Stimulated activated naive B cell treated with anti-CD40 and anti-IgM and Interleukin-4, amounts not matched to agents 10 μg/mL and 1 μg/mL and 100 μg/mL, for 72 hours (primary cell): ENCODE data around the gene CYTIP.
A peak's percentile ranks its signal among the peaks of the same experiment; 100 is the strongest.
"Not testable (repeated sequence)": the region's sequence is repeated elsewhere in the genome, so short reads cannot be mapped to it uniquely, and the experiment has no call there.

Source experiments
- ATAC-seq, 2 donors: fragments of 150-1000 bp; cut with Tn5 transposase; replicated peaks; 2 replicates each; pipeline ENCODE4 v1.10.0; 2021; ENCODE audit warnings: moderate library complexity in 1 of 2
- DNase-seq: peaks from one replicate; pipeline ENCODE4 v3.0.0; 2021
- H3K27ac Mint-ChIP-seq: one replicate; pipeline ENCODE4 v1.8.0; 2022; ENCODE audit warnings: mild to moderate bottlenecking, mixed read lengths
- H3K27me3 Mint-ChIP-seq, 2 donors: one replicate each; pipeline ENCODE4 v1.8.0; 2022; ENCODE audit warnings: mixed read lengths in 2 of 2
- H3K36me3 Mint-ChIP-seq, 2 donors: one replicate each; pipeline ENCODE4 v1.8.0; 2022; ENCODE audit warnings: mixed read lengths in 2 of 2, mild to moderate bottlenecking in 1 of 2
- H3K4me1 Mint-ChIP-seq, 2 donors: one replicate each; pipeline ENCODE4 v1.8.0; 2022; ENCODE audit warnings: mixed read lengths in 2 of 2, mild to moderate bottlenecking in 1 of 2
- H3K4me3 Mint-ChIP-seq, 2 donors: one replicate each; pipeline ENCODE4 v1.8.0; 2022; ENCODE audit warnings: mild to moderate bottlenecking in 2 of 2, mixed read lengths in 2 of 2, moderate library complexity in 1 of 2
- H3K9me3 Mint-ChIP-seq, 2 donors: one replicate each; pipeline ENCODE4 v1.8.0; 2022; ENCODE audit warnings: mixed read lengths in 2 of 2, mild to moderate bottlenecking in 1 of 2

Gene CYTIP

DNA sequence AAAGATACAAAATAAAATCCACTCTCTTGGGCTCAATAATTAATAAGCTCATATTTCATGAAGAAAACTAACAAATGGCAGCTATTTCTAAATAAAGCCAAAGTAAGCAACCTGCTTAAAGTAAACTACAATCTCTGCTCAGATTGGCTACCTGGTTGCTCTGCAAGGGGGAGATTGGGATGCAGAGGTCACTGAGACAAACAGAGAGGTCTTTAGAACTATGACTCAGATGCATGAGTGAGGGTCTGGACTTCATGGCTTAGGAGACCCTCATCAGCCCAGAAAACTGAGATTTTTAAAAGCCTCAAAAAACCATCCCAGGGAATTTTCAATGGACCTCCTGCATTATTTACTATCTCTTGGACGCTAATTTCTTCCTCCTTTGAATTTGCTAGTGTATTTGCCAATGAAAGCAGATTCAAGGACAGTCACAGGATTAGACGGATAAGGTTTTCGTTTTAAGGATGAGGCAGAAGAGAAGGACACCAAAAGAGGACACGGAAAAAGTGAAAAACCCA lies 17.4 kb downstream of the CYTIP start:
- Mint-ChIP-seq H3K27me3 (no peaks in the 10 kb centered on the region), H3K9me3 (peaks cover 0 to 3% of the 10 kb centered on the region in 2 donors), H3K4me1 (peaks cover 19 to 53% of the 10 kb centered on the region in 2 donors), H3K36me3 (peaks cover 64 to 79% of the 10 kb centered on the region in 2 donors), H3K27ac (peak overlapping the region; percentile 65), H3K4me3 (peak overlapping the region in 1 of 2 donors; percentile 11)
- DNase-seq, result no peak
- ATAC-seq, result no peak

GRCh38 chr2:157424374-157424773 lies 19.5 kb downstream of the CYTIP start:
- H3K36me3 Mint-ChIP-seq, result peaks cover 66 to 81% of the 10 kb centered on the region in 2 donors
- H3K4me1 Mint-ChIP-seq, result peaks cover 32 to 63% of the 10 kb centered on the region in 2 donors
- H3K4me3 Mint-ChIP-seq, result no peak overlapping the region

GRCh38 chr2:157421964-157422363 lies 21.9 kb downstream of the CYTIP start:
- H3K9me3 Mint-ChIP-seq, result peaks cover 0 to 3% of the 10 kb centered on the region in 2 donors
- H3K4me1 Mint-ChIP-seq, result peaks cover 32 to 58% of the 10 kb centered on the region in 2 donors
- peak overlapping the region; percentile 10 to 22 for H3K4me3 Mint-ChIP-seq
- H3K36me3 Mint-ChIP-seq, result peaks cover 59 to 75% of the 10 kb centered on the region in 2 donors
- no peaks in the 10 kb centered on the region for H3K27me3 Mint-ChIP-seq
- DNase-seq (no peak), ATAC-seq (no peak)
- peak overlapping the region; percentile 90 for H3K27ac Mint-ChIP-seq

More at GRCh38 chr2:157424374-157424773, 19.5 kb downstream of the CYTIP start:
- no peak for DNase-seq
- Mint-ChIP-seq H3K27me3 (no peaks in the 10 kb centered on the region), H3K27ac (no peak overlapping the region), H3K9me3 (peaks cover 0 to 3% of the 10 kb centered on the region in 2 donors)
- no peak for ATAC-seq

DNA sequence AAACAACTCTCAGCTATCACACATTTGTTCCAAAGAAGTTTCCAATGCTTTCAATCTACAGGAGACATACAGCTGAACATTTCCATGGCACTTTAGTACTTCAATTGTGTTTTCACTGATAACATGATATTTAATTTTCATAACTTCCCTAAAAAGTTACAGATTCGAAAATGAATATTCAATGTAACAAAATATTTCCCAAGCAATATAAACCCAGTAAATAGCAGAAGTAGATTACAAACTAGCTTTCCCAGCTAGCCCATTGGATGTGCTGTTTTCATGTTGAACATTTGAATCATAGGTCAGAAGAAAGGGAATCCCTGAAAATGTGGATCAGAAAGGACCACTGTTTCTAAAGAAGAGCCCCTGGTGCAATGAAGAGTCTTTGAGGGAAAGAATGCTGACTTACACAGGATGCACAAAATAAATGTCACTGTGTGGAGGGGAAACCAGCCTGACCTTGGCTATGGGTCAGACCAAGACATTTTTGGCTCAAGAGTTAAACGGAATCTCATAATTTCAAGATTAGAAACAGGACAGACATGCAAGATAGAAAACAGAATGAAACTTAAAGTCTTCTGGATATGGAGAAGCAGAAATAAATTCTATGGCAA lies 22.5 kb downstream of the CYTIP start:
- Mint-ChIP-seq H3K4me3 (peak overlapping the region; percentile 22 to 38), H3K4me1 (peaks cover 34 to 57% of the 10 kb centered on the region in 2 donors), H3K27ac (peak overlapping the region; percentile 90), H3K27me3 (no peaks in the 10 kb centered on the region), H3K9me3 (peaks cover 0 to 3% of the 10 kb centered on the region in 2 donors), H3K36me3 (peaks cover 57 to 74% of the 10 kb centered on the region in 2 donors)
- no peak for DNase-seq
- peak; percentile 57 to 60 for ATAC-seq

GRCh38 chr2:157420771-157421323 lies 23.0 kb downstream of the CYTIP start:
- peak; percentile 84 to 85 for ATAC-seq
- peak overlapping the region; percentile 38 to 52 for H3K4me3 Mint-ChIP-seq
- H3K27ac Mint-ChIP-seq, result peak overlapping the region; percentile 90
- H3K27me3 Mint-ChIP-seq, result no peaks in the 10 kb centered on the region
- peaks cover 36 to 60% of the 10 kb centered on the region in 2 donors for H3K4me1 Mint-ChIP-seq
- no peak for DNase-seq
- H3K36me3 Mint-ChIP-seq, result peaks cover 56 to 72% of the 10 kb centered on the region in 2 donors
- H3K9me3 Mint-ChIP-seq, result peaks cover 0 to 3% of the 10 kb centered on the region in 2 donors

DNA sequence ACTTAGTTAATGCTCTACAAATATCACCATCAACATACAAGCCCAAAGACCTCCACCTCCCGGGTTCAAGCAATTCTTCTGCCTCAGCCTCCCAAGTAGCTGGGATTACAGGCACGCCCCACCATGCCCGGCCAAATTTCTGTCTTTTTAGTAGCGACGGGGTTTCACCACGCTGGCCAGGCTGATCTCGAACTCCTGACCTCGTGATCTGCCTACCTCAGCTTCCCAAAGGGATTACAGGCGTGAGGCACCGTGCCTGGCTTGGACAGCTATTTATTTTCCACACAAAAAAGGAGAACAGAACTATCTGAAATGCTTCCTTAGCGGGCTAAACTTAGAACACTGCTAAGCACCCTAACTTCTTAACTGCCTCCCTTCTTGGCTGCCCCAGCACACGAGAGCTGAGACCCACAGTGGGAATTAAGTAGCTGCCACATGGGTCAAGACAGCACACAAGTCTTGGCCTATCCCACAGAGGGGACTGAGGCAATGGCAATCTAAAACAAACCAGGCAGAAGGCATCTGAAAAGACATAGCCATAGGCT lies 24.8 kb downstream of the CYTIP start:
- H3K4me1 Mint-ChIP-seq, result peaks cover 47 to 77% of the 10 kb centered on the region in 2 donors
- no peaks in the 10 kb centered on the region for H3K27me3 Mint-ChIP-seq
- ATAC-seq, result no peak
- H3K9me3 Mint-ChIP-seq, result peaks cover 0 to 3% of the 10 kb centered on the region in 2 donors
- no peak for DNase-seq
- H3K27ac Mint-ChIP-seq, result peak overlapping the region; percentile 90
- H3K36me3 Mint-ChIP-seq, result peaks cover 56 to 70% of the 10 kb centered on the region in 2 donors
- H3K4me3 Mint-ChIP-seq, result peak overlapping the region; percentile 25 to 52

DNA sequence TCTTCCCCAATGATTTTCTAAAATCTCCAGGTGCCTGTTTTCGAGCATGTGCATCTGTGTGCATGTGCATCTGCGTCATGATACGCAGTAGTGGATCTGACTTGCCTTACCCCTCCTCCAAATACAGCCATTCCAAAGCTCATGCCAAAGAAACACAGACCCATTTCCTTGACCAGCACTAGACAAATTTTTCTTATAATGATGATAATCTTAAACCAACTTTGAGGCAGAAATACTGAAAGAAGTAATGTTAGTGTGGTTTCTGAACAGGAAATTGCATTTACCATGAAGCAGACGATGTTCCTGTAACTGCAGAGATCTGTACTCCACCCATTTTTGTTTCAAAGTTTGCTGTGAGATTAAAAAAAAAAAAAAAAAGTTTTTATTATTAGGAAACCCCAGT lies 25.6 kb downstream of the CYTIP start:
- Mint-ChIP-seq H3K27ac (peak overlapping the region; percentile 94), H3K9me3 (peaks cover 0 to 3% of the 10 kb centered on the region in 2 donors), H3K27me3 (no peaks in the 10 kb centered on the region), H3K4me3 (peak overlapping the region; percentile 23 to 45), H3K4me1 (peaks cover 53 to 85% of the 10 kb centered on the region in 2 donors), H3K36me3 (peaks cover 60 to 74% of the 10 kb centered on the region in 2 donors)
- no peak for ATAC-seq
- DNase-seq, result no peak

DNA sequence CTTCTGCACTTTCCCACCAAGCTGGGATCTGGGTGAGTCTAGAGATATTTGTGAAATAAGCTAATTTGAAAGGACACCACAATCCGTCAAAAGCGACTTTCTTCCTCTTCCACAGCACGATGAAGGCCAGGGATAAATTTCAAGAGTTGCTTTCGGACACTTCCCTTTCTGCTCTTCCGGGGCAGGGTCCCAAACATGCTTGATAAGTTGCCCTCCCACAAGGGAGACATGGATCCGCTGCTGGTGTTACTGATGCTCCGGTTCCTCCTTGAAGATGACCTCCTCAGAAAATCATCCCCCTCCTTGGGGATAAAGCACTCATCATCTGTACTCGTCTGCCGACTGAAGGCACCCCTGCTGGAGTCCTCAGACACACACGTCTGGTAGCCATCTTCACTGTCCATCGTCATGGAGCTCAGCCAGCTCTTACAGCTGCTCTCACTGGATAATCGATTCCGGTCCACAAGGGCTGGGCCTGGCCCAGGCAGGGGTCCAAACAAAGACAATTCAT lies 28.2 kb downstream of the CYTIP start:
- DNase-seq (no peak), ATAC-seq (no peak)
- Mint-ChIP-seq H3K4me1 (peaks cover 44 to 79% of the 10 kb centered on the region in 2 donors), H3K36me3 (peaks cover 47 to 70% of the 10 kb centered on the region in 2 donors), H3K27ac (peak overlapping the region; percentile 92), H3K4me3 (peak overlapping the region; percentile 37 to 55), H3K9me3 (peaks cover 0 to 2% of the 10 kb centered on the region in 2 donors), H3K27me3 (no peaks in the 10 kb centered on the region)

GRCh38 chr2:157414050-157414449 lies 29.8 kb downstream of the CYTIP start:
- Mint-ChIP-seq H3K36me3 (peaks cover 39 to 63% of the 10 kb centered on the region in 2 donors), H3K27ac (peak overlapping the region; percentile 85), H3K4me1 (peaks cover 41 to 73% of the 10 kb centered on the region in 2 donors), H3K27me3 (no peaks in the 10 kb centered on the region), H3K4me3 (peak overlapping the region; percentile 33 to 56), H3K9me3 (peaks cover 2 to 3% of the 10 kb centered on the region in 2 donors)
- ATAC-seq (peak; percentile 8 to 20), DNase-seq (no peak)

DNA sequence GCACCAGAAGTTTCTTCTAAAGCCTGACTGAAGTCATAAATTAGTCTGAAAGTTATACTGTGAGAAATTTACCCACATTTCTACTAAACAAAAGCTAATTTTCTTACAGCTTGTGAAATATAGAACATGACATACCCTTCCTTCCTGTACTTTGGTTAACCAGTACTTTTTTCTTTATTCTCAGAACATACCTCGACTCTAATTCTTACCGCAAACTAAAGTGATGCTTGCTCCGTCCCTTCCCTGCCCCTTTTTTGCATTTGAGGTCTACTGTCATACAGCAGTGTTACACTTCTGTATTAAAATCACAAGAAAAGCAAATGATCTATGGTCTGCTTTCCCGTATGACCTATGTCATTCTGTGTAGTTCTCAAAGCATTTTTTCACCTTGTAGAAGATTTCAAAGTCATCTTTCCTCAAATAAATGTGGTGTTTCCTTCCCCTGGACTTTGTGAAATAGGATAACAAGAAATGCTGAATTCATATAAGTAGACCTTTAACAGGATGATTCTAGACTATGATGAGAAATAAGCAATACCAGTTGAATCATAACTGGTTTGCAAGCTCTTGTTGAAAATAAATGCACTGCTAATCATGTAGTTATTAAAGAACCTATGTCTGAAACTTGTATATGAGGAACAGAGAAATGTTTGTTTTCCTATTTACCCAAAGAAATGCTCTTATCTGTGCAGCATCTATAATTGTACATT lies 30.4 kb downstream of the CYTIP start:
- peak overlapping the region; percentile 19 to 33 for H3K4me3 Mint-ChIP-seq
- H3K4me1 Mint-ChIP-seq, result peaks cover 41 to 71% of the 10 kb centered on the region in 2 donors
- ATAC-seq, result peak; percentile 90 to 93
- peaks cover 38 to 61% of the 10 kb centered on the region in 2 donors for H3K36me3 Mint-ChIP-seq
- peak overlapping the region; percentile 85 for H3K27ac Mint-ChIP-seq
- H3K9me3 Mint-ChIP-seq, result peaks cover 2 to 3% of the 10 kb centered on the region in 2 donors
- no peaks in the 10 kb centered on the region for H3K27me3 Mint-ChIP-seq
- peak; percentile 32 for DNase-seq

DNA sequence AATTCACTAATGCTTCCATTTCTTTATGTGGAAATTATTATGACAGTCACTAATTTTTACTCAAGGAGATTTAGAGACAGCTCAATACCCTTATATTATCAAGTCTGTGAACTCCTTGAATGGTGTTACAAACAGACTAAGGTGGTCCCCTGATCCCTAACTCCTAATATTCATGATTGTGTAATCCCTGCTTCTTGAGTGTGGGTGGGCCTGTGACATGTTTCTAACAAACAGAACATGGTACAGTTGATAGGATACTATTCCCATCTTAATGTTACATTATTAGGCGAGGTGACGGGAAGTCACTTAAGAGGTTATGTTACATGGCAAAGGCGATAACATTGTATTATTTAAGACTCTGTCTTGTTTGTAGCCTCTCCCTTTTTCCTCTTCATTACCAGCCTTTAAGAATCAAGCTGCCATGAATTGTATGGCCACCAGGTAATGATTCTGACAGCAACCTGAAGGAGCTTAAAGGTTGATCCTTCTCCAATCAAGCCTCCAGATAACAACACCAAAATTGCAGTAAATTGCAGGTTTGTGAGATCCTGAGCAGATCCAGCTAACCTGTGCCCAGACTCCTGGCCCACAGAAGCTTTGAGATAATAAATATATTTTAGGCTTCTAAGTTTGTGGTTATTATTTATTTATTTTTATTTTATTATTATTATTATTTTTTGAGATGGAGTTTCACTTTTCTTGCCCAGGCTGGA lies 32.1 kb downstream of the CYTIP start:
- H3K27ac Mint-ChIP-seq, result peak overlapping the region; percentile 81
- H3K4me1 Mint-ChIP-seq, result peaks cover 32 to 61% of the 10 kb centered on the region in 2 donors
- no peak for DNase-seq
- peaks cover 2 to 3% of the 10 kb centered on the region in 2 donors for H3K9me3 Mint-ChIP-seq
- H3K36me3 Mint-ChIP-seq, result peaks cover 28 to 52% of the 10 kb centered on the region in 2 donors
- no peaks in the 10 kb centered on the region for H3K27me3 Mint-ChIP-seq
- no peak for ATAC-seq
- no peak overlapping the region for H3K4me3 Mint-ChIP-seq

DNA sequence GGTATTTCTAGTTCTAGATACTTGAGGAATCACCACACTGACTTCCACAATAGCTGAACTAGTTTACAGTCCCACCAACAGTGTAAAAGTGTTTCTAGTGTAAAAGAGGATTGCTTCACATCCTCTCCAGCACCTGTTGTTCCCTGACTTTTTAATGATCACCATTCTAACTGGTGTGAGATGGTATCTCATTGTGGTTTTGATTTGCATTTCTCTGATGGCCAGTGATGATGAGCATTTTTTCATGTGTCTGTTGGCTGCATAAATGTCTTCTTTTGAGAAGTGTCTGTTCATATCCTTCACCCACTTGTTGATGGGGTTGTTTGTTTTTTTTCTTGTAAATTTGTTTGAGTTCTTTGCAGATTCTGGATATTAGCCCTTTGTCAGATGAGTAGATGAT lies 38.5 kb downstream of the CYTIP start:
- not testable (repeated sequence) for ATAC-seq, H3K4me3 Mint-ChIP-seq, DNase-seq, H3K27me3 Mint-ChIP-seq
- peak overlapping the region; percentile 39 for H3K27ac Mint-ChIP-seq
- H3K36me3 Mint-ChIP-seq, result peaks cover 43 to 48% of the 10 kb centered on the region in 2 donors
- peaks cover 32 to 65% of the 10 kb centered on the region in 2 donors for H3K4me1 Mint-ChIP-seq
- H3K9me3 Mint-ChIP-seq, result peaks cover 10 to 11% of the 10 kb centered on the region in 2 donors

DNA sequence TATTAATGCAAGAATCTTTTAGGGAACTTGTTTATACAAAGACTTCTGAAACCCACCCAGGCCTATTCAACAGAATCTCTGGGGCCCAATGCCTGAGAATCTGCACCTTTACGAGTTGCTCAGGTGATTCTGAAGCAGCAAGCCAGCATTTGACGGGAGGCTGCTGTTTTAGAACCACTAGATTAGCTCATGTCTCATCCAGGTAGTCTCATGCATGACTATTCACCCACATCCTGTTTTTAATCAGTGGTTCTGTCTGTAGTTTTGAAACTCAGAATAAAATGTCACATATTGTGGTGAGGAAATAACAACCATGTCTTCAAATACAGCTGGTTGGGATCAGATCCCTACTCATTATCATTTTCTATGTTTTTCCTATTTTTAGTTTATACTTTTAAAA lies 39.5 kb downstream of the CYTIP start:
- DNase-seq, result peak; percentile 55
- no peak overlapping the region for H3K4me3 Mint-ChIP-seq
- H3K4me1 Mint-ChIP-seq, result peaks cover 28 to 59% of the 10 kb centered on the region in 2 donors
- peak overlapping the region; percentile 87 for H3K27ac Mint-ChIP-seq
- no peaks in the 10 kb centered on the region for H3K27me3 Mint-ChIP-seq
- peaks cover 10% of the 10 kb centered on the region in 2 donors for H3K9me3 Mint-ChIP-seq
- peak; percentile 100 for ATAC-seq
- H3K36me3 Mint-ChIP-seq, result peaks cover 43 to 52% of the 10 kb centered on the region in 2 donors
